HepG2 (cell line): ENCODE measurements around the gene SMYD4. TPM values are rescaled to one million over a fixed set of nuclear protein-coding genes. Genes with fewer than 3 reads are reported as not detected.
A peak's percentile ranks its signal among the peaks of the same experiment; 100 is the strongest.

Experiments
- ATAC-seq: fragments of 200-7000 bp; cut with Tn5 transposase; 3 replicates; pipeline ENCODE4 v1.9.1; 2020; ENCODE audit warnings: mild to moderate bottlenecking, moderate library complexity
- BruUV-seq: library from RNA; stranded (reverse); fragments of 400-500 nt; replicated peaks from 2 replicates; lab custom pipeline; 2021; lab: Mats Ljungman, UMichigan
- CTCF ChIA-PET: fragments of 300-600 bp; formaldehyde crosslinking; extraction: SDS; loops from one replicate; lab custom pipeline; 2021; ENCODE audit warnings: low total read pairs, inconsistent platforms, low intra/inter-chr PET ratio; lab: Yijun Ruan, JAX
- POLR2A ChIA-PET: fragments of 350-600 bp; sonication (Branson Sonifier 250); formaldehyde crosslinking; loops from one replicate; lab custom pipeline; 2020; ENCODE audit warnings: antibody characterized with exemption, inconsistent platforms; lab: Yijun Ruan, JAX
- DNase-seq: peaks from one replicate; pipeline ENCODE4 v3.0.0-alpha.2; 2015; ENCODE audit warnings: low spot score
- FAIRE-seq: peaks from 3 replicates; lab custom pipeline; 2011; peaks lifted over from hg19 to GRCh38; lab: Jason Lieb, UNC
- H2AFZ ChIP-seq: one replicate; pipeline ENCODE4 v1.6.1; 2011; ENCODE audit warnings: low read length, inconsistent platforms
- H3K27ac ChIP-seq: fragments of 300-600 bp; 3 replicates; pipeline ENCODE4 v1.8.0; 2011; ENCODE audit warnings: mixed run types, mild to moderate bottlenecking, mixed read lengths, low read length, inconsistent platforms; ENCODE audit not compliant: insufficient read depth; ENCODE audit errors: extremely low read length
- H3K27me3 ChIP-seq, 2 experiments: fragments of 200-600 bp in 1 of 2; 2 replicates in 1 of 2; 3 replicates in 1 of 2; pipeline versions ENCODE4 v1.6.0 to v1.8.0; 2011; ENCODE audit warnings: low read length in 2 of 2, mild to moderate bottlenecking in 2 of 2, moderate library complexity in 2 of 2, inconsistent platforms in 1 of 2; ENCODE audit not compliant: insufficient read depth in 2 of 2, control insufficient read depth in 1 of 2
- H3K36me3 ChIP-seq, 2 experiments: fragments of 200-600 bp in 1 of 2; replicated peaks in 1 of 2; 2 replicates in 1 of 2; 3 replicates in 1 of 2; pipeline versions ENCODE4 v1.5.1 to v1.8.0; 2011; ENCODE audit warnings: low read length in 2 of 2, inconsistent platforms in 1 of 2; ENCODE audit not compliant: insufficient read depth in 2 of 2, control insufficient read depth in 1 of 2
- H3K4me1 ChIP-seq: 2 replicates; pipeline ENCODE4 v1.5.1; 2012; ENCODE audit warnings: low read length, inconsistent platforms; ENCODE audit not compliant: insufficient read depth
- H3K4me2 ChIP-seq: 2 replicates; pipeline ENCODE4 v1.6.0; 2011; ENCODE audit warnings: low read depth, low read length, inconsistent platforms
- H3K4me3 ChIP-seq, 3 experiments: fragments of 200-600 bp in 1 of 3; sonication (generic), shearing (Covaris generic) in 1 of 3; replicated peaks in 1 of 3; 2 replicates each; pipeline ENCODE4 v1.5.1; 2011 to 2016; ENCODE audit warnings: low read length in 3 of 3, inconsistent platforms in 2 of 3, low read depth in 2 of 3, mild to moderate bottlenecking in 2 of 3, control low read depth in 1 of 3, mixed read lengths in 1 of 3; ENCODE audit not compliant: insufficient read depth in 1 of 3
- H3K79me2 ChIP-seq: one replicate; pipeline ENCODE4 v1.6.1; 2011; ENCODE audit warnings: low read length, inconsistent platforms; ENCODE audit not compliant: insufficient read depth
- H3K9ac ChIP-seq: 2 replicates; pipeline ENCODE4 v1.6.0; 2011; ENCODE audit warnings: mild to moderate bottlenecking, low read depth, low read length, inconsistent platforms; ENCODE audit not compliant: insufficient read depth
- H3K9me3 ChIP-seq: 2 replicates; pipeline ENCODE4 v1.5.1; 2012; ENCODE audit warnings: mild to moderate bottlenecking, low read length
- H4K20me1 ChIP-seq: 2 replicates; pipeline ENCODE4 v1.6.0; 2011; ENCODE audit warnings: inconsistent platforms, mild to moderate bottlenecking, low read length, moderate library complexity; ENCODE audit not compliant: insufficient read depth
- ADNP ChIP-seq: sonication (generic); formaldehyde crosslinking; IDR thresholded peaks from 2 replicates; pipeline ENCODE4 v1.4.0; 2020; ENCODE audit warnings: missing genetic modification reagents
- BORCS8-MEF2B ChIP-seq: sonication (generic); formaldehyde crosslinking; IDR thresholded peaks from 2 replicates; pipeline ENCODE4 v1.8.0; 2022; ENCODE audit warnings: mild to moderate bottlenecking, missing genetic modification reagents
- CCAR2 ChIP-seq: fragments of 200-400 bp; formaldehyde crosslinking; optimal IDR thresholded peaks from 2 replicates; pipeline ENCODE3; 2018; ENCODE audit warnings: low read depth, mild to moderate bottlenecking, low read length, moderate library complexity
- CREM ChIP-seq, 2 experiments: sonication (generic) in 1 of 2; formaldehyde crosslinking in 1 of 2; IDR thresholded peaks; 2 replicates each; pipeline versions ENCODE4 v1.4.0 to v1.6.1; 2016 to 2020; ENCODE audit warnings: antibody characterized with exemption in 1 of 2, mild to moderate bottlenecking in 1 of 2, missing genetic modification reagents in 1 of 2
- DPF2 ChIP-seq: sonication (generic); formaldehyde crosslinking; IDR thresholded peaks from 2 replicates; pipeline ENCODE4 v1.4.0; 2020; ENCODE audit warnings: mild to moderate bottlenecking, low read depth, missing genetic modification reagents, borderline replicate concordance
- ETV5 ChIP-seq: IDR thresholded peaks from 2 replicates; pipeline ENCODE4 v1.6.1; 2018; ENCODE audit warnings: missing biosample characterization, missing genetic modification reagents, inconsistent platforms, borderline replicate concordance
- KDM5A ChIP-seq: fragments of 200-600 bp; sonication (generic); IDR thresholded peaks from 2 replicates; pipeline ENCODE4 v1.7.0; 2018; ENCODE audit warnings: antibody characterized with exemption, mild to moderate bottlenecking, low read length, borderline replicate concordance
- MAZ ChIP-seq, 2 experiments: sonication (generic) in 1 of 2; formaldehyde crosslinking in 1 of 2; IDR thresholded peaks; 2 replicates each; pipeline versions ENCODE4 v1.5.0 to v1.6.1; 2012 to 2020; ENCODE audit warnings: low read depth in 2 of 2, mild to moderate bottlenecking in 2 of 2, borderline replicate concordance in 1 of 2, improper control_type of control experiment in 1 of 2, low read length in 1 of 2, missing genetic modification reagents in 1 of 2, moderate library complexity in 1 of 2
- MLLT10 ChIP-seq: sonication (generic); formaldehyde crosslinking; IDR thresholded peaks from 2 replicates; pipeline ENCODE4 v1.4.0; 2020; ENCODE audit warnings: missing genetic modification reagents
- NONO ChIP-seq, 2 experiments: fragments of 450-650 bp in 1 of 2; sonication (generic) in 1 of 2; formaldehyde crosslinking in 1 of 2; IDR thresholded peaks in 1 of 2; conservative IDR thresholded peaks in 1 of 2; 2 replicates each; pipeline versions ENCODE4 v1.6.1 to v1.8.0; 2017 to 2022; ENCODE audit warnings: mild to moderate bottlenecking in 1 of 2, missing genetic modification reagents in 1 of 2, moderate library complexity in 1 of 2
- NR2F2 ChIP-seq: IDR thresholded peaks from 2 replicates; pipeline ENCODE4 v1.6.1; 2012; ENCODE audit warnings: low read depth, inconsistent platforms, borderline replicate concordance
- PHF20 ChIP-seq: sonication (generic); formaldehyde crosslinking; IDR thresholded peaks from 2 replicates; pipeline ENCODE4 v1.5.0; 2020; ENCODE audit warnings: mild to moderate bottlenecking, missing genetic modification reagents
- SRY ChIP-seq: sonication (generic); formaldehyde crosslinking; IDR thresholded peaks from 2 replicates; pipeline ENCODE4 v1.8.0; 2022; ENCODE audit warnings: mild to moderate bottlenecking, missing genetic modification reagents
- ZBTB8A ChIP-seq: sonication (generic); formaldehyde crosslinking; IDR thresholded peaks from 2 replicates; pipeline ENCODE4 v1.4.0; 2020; ENCODE audit warnings: mild to moderate bottlenecking, low read depth, missing genetic modification reagents, borderline replicate concordance
- ZEB1 ChIP-seq: IDR thresholded peaks from 2 replicates; pipeline ENCODE4 v1.6.1; 2012; ENCODE audit warnings: mild to moderate bottlenecking, low read depth, inconsistent platforms; ENCODE audit not compliant: insufficient replicate concordance
- ZNF282 ChIP-seq: fragments of 450-650 bp; IDR thresholded peaks from 2 replicates; pipeline ENCODE4 v1.6.1; 2018; ENCODE audit not compliant: partially characterized antibody
- ZNF431 ChIP-seq: sonication (generic); formaldehyde crosslinking; IDR thresholded peaks from 2 replicates; pipeline ENCODE4 v1.9.0; 2022; ENCODE audit warnings: missing genetic modification reagents, low read depth, mild to moderate bottlenecking, borderline replicate concordance
- ZNF549 ChIP-seq: sonication (generic); formaldehyde crosslinking; IDR thresholded peaks from 2 replicates; pipeline ENCODE4 v1.5.0; 2020; ENCODE audit warnings: missing genetic modification reagents
- ZNF589 ChIP-seq: sonication (generic); formaldehyde crosslinking; conservative IDR thresholded peaks from 2 replicates; pipeline ENCODE4 v1.8.0; 2022; ENCODE audit warnings: mild to moderate bottlenecking, moderate library complexity, missing genetic modification reagents
- ZNF629 ChIP-seq: sonication (generic); formaldehyde crosslinking; conservative IDR thresholded peaks from 2 replicates; pipeline ENCODE4 v1.5.0; 2020; ENCODE audit warnings: missing genetic modification reagents
- ZNF781 ChIP-seq: sonication (generic); formaldehyde crosslinking; IDR thresholded peaks from 2 replicates; pipeline ENCODE4 v1.5.1; 2020; ENCODE audit warnings: borderline replicate concordance, mild to moderate bottlenecking, missing genetic modification reagents; ENCODE audit errors: not compliant biosample characterization
- ZSCAN31 ChIP-seq: sonication (generic); formaldehyde crosslinking; IDR thresholded peaks from 2 replicates; pipeline ENCODE4 v1.5.0; 2020; ENCODE audit warnings: low read depth, mild to moderate bottlenecking, missing genetic modification reagents
- WGBS: methylation state at CpG from one replicate; pipeline ENCODE4 v1.1.6; 2017; ENCODE audit warnings: low lambda C conversion rate; 5-methylcytosine and 5-hydroxymethylcytosine counted together
- in situ Hi-C: cut with HindIII; loops from 2 replicates; pipeline ENCODE4 v1.10.0; 2017; ENCODE audit warnings: low pct_unique_long_range_greater_than_20kb; ENCODE audit not compliant: extremely low pct_ligation_motif_present
- intact Hi-C: fragments of 100-400 bp; cut with micrococcal nuclease; formaldehyde crosslinking; loops from one replicate; pipeline ENCODE4 v1.10.0; 2022; ENCODE audit not compliant: unreplicated experiment
- polyA plus RNA-seq, 8 experiments: library from polyadenylated mRNA; depleted of rRNA in 3 of 8; stranded (reverse) in 7 of 8; unstranded in 1 of 8; fragments of >200 nt; fragmentation: Illumina TruSeq in 4 of 8; extraction: Trizol in 4 of 8; gene quantifications; 2 replicates each; pipeline versions ENCODE4 v1.2.1 to v1.2.3, GENCODE V29; 2011 to 2016; ENCODE audit warnings: low read depth in 4 of 8, missing spikeins in 1 of 8, mixed read lengths in 1 of 8; ENCODE audit not compliant: insufficient read depth in 1 of 8
- total RNA-seq, 5 experiments: library from RNA; depleted of rRNA; stranded (reverse); fragments of >200 nt; fragmentation: Illumina TruSeq; extraction: Trizol; gene quantifications; 2 replicates each; pipeline ENCODE4 v1.2.3, GENCODE V29; 2016; ENCODE audit warnings: low read depth in 1 of 5

The SMYD4 gene
- total and polyA plus RNA-seq, 2 of the 13 experiments (the other 11 are each of a cell fraction or from before 2014, with no cell fraction given), result 7.4 to 11.3 TPM

- ATAC-seq (peak; percentile 30), FAIRE-seq (no peak), DNase-seq (peak; percentile 13)
- TSS peak; percentile 73 for BruUV-seq
- H4K20me1 ChIP-seq, result no peaks in the 10 kb centered on the region
- peak overlapping the region; percentile 73 for H3K27ac ChIP-seq
- peaks cover 2 to 8% of the 10 kb centered on the region in 2 experiments; a peak in 3 of 5 replicates for H3K36me3 ChIP-seq
- peaks cover 35% of the 10 kb centered on the region for H3K79me2 ChIP-seq
- peak overlapping the region; percentile 99 for H3K4me2 ChIP-seq
- ChIA-PET POLR2A (interaction anchor here (0.7 to 3.0 kb wide), 10 partner anchors 17 to 372 kb away, joined by 3 to 38 read pairs (median 6); partner anchors contain the start of genes RILP and SERPINF1), CTCF (no interaction called here)
- H3K4me1 ChIP-seq, result peaks cover 29% of the 10 kb centered on the region
- no peaks in the 10 kb centered on the region for H3K9me3 ChIP-seq
- 2% methylated on average over 11 of the region's 13 CpGs for WGBS
- peak overlapping the region; percentile 80 for H3K9ac ChIP-seq
- no peaks in the 10 kb centered on the region; a peak in 1 of 5 replicates for H3K27me3 ChIP-seq
- intact Hi-C loops, result no loop called here
- no peak overlapping the region for H2AFZ ChIP-seq
- in situ Hi-C loops, result no loop called here
- peak overlapping the region; percentile 66 to 88 (median 84) for H3K4me3 ChIP-seq
- TF ChIP-seq BORCS8-MEF2B, result no peak
- TF ChIP-seq DPF2 (CRISPR knock-in tag), result no peak
- TF ChIP-seq CCAR2, result no peak
- no peak for TF ChIP-seq ZNF629 (CRISPR knock-in tag)
- no peak for TF ChIP-seq ZBTB8A (CRISPR knock-in tag)
- no peak for TF ChIP-seq NONO (IDR thresholded peaks at IDR 0.05)
- peak; percentile 40; the same call in 1 of the 2 replicates for TF ChIP-seq NONO (CRISPR knock-in tag; conservative IDR thresholded peaks at IDR 0.05)
- peak; percentile 64; the same call in 1 of the 2 replicates for TF ChIP-seq ADNP (CRISPR knock-in tag)
- no peak for TF ChIP-seq MLLT10 (CRISPR knock-in tag)
- TF ChIP-seq KDM5A, result no peak
- no peak for TF ChIP-seq CREM (IDR thresholded peaks at IDR 0.05)
- no peak for TF ChIP-seq CREM (CRISPR knock-in tag; IDR thresholded peaks at IDR 0.05)
- TF ChIP-seq ETV5 (CRISPR knock-in tag), result no peak
- TF ChIP-seq ZEB1, result no peak
- peak; percentile 10; the same call in 1 of the 2 replicates for TF ChIP-seq MAZ (IDR thresholded peaks at IDR 0.05; ENCODE audit: borderline replicate concordance, low read depth, low read length)
- no peak for TF ChIP-seq MAZ (CRISPR knock-in tag; IDR thresholded peaks at IDR 0.05; ENCODE audit: low read depth)
- 0 out of 2 replicates have a peak, but pooled peaks have one; percentile 12 for TF ChIP-seq SRY (CRISPR knock-in tag)
- no peak for TF ChIP-seq ZNF589 (CRISPR knock-in tag)
- no peak for TF ChIP-seq NR2F2
- TF ChIP-seq ZNF282, result no peak
- TF ChIP-seq ZNF549 (CRISPR knock-in tag), result no peak
- TF ChIP-seq ZNF431, result no peak
- TF ChIP-seq PHF20 (CRISPR knock-in tag), result no peak
- TF ChIP-seq ZSCAN31, result no peak
- TF ChIP-seq ZNF781, result no peak
Measured at GRCh38 chr17:1829216-1829591, 498 bp downstream of the SMYD4 start.
